ENCODE results near the gene PRSS50. TPM values are rescaled to one million over a fixed set of nuclear protein-coding genes. Genes with fewer than 3 reads are reported as not detected.

PRSS50 gene
- total RNA-seq, 1 donor from 2014 or later: not detected

DNA sequence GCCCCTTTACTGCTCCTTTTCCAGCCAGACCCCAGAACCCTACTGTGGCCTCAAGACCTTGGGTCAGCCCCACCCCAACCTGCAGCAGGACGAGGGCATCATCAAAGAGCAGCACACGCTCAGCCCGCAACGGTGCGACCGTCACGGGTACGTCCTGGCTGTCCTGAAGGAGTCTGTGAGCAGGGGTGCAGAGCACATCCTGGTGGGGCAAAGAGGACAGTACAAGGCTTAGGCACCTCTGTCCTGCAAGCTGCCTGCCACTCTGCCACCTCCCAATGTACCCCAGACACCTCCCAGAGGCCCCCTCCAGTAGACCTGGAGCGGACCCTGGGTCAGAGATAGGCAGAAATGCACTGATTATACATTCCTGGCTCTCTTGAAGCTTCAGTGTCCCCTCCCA is 32.2 kb downstream of the PRSS50 start:
- Histone ChIP-seq H3K4me3 (no peak overlapping the region), H3K4me1 (peaks cover 6% of the 10 kb centered on the region), H3K36me3 (peaks cover 0 to 5% of the 10 kb centered on the region in 2 donors), H3K27me3 (no peaks in the 10 kb centered on the region), H3K27ac (no peak overlapping the region), H3K9me3 (no peaks in the 10 kb centered on the region)
- intact Hi-C loops (cut with DNase I): no loop called here
- TF ChIP-seq, protein P1, sequence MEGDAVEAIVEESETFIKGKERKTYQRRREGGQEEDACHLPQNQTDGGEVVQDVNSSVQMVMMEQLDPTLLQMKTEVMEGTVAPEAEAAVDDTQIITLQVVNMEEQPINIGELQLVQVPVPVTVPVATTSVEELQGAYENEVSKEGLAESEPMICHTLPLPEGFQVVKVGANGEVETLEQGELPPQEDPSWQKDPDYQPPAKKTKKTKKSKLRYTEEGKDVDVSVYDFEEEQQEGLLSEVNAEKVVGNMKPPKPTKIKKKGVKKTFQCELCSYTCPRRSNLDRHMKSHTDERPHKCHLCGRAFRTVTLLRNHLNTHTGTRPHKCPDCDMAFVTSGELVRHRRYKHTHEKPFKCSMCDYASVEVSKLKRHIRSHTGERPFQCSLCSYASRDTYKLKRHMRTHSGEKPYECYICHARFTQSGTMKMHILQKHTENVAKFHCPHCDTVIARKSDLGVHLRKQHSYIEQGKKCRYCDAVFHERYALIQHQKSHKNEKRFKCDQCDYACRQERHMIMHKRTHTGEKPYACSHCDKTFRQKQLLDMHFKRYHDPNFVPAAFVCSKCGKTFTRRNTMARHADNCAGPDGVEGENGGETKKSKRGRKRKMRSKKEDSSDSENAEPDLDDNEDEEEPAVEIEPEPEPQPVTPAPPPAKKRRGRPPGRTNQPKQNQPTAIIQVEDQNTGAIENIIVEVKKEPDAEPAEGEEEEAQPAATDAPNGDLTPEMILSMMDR (IDR thresholded peaks at IDR 0.05): no peak
- TF ChIP-seq POLR2A (IDR thresholded peaks at IDR 0.05) (no peak), POLR2AphosphoS5 (IDR thresholded peaks at IDR 0.05; ENCODE audit: insufficient read depth in 1 of 2, low read depth in 1 of 2) (no peak)
- DNase-seq (ENCODE audit: extremely low spot score in 2 of 2): no peak

DNA sequence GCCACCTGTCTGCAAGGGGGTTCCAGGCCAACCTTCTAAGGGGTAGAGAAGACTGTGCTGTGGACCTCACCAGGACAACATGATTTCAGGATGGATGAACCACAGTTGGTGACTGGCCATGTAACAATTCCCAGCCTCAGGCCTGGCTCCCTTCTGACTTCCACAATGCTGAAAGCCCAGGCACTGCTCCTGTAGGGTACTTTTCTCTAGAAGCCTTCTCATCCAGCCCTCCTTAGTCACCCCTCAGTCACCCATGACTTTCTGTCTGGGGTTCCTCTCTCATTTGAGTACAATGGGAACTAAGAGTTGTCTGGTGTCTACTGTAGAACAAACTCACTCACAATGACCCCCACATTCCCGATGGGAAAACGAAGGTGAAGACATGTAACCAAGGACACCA is 32.8 kb downstream of the PRSS50 start:
- no peak overlapping the region for H3K4me3 ChIP-seq
- intact Hi-C loops (cut with DNase I): no loop called here
- H3K9me3 ChIP-seq: no peaks in the 10 kb centered on the region
- no peaks in the 10 kb centered on the region for H3K27me3 ChIP-seq
- peaks cover 0 to 5% of the 10 kb centered on the region in 2 donors for H3K36me3 ChIP-seq
- no peak for DNase-seq (ENCODE audit: extremely low spot score in 2 of 2)
- H3K4me1 ChIP-seq: peaks cover under 1% of the 10 kb centered on the region
- TF ChIP-seq, protein P1 (IDR thresholded peaks at IDR 0.05): no peak
- TF ChIP-seq POLR2A (IDR thresholded peaks at IDR 0.05) (no peak), POLR2AphosphoS5 (IDR thresholded peaks at IDR 0.05; ENCODE audit: insufficient read depth in 1 of 2, low read depth in 1 of 2) (no peak)
- no peak overlapping the region for H3K27ac ChIP-seq

- H3K36me3 ChIP-seq: peaks cover 0 to 5% of the 10 kb centered on the region in 2 donors
- TF ChIP-seq POLR2A (IDR thresholded peaks at IDR 0.05) (no peak), POLR2AphosphoS5 (IDR thresholded peaks at IDR 0.05; ENCODE audit: insufficient read depth in 1 of 2, low read depth in 1 of 2) (no peak)
- TF ChIP-seq, protein P1 (IDR thresholded peaks at IDR 0.05): no peak
- DNase-seq (ENCODE audit: extremely low spot score in 2 of 2): no peak
These were observed 34.7 kb downstream of the PRSS50 start for GRCh38 chr3:46682974-46683373.

GRCh38 chr3:46681856-46682540 is 35.7 kb downstream of the PRSS50 start:
- no peaks in the 10 kb centered on the region for H3K4me1 ChIP-seq
- H3K4me3 ChIP-seq: no peak overlapping the region
- DNase-seq (ENCODE audit: extremely low spot score in 2 of 2): no peak
- no peaks in the 10 kb centered on the region for H3K9me3 ChIP-seq
- peaks cover 0 to 5% of the 10 kb centered on the region in 2 donors for H3K36me3 ChIP-seq
- no peak overlapping the region for H3K27ac ChIP-seq
- intact Hi-C loops (cut with DNase I): no loop called here
- H3K27me3 ChIP-seq: no peaks in the 10 kb centered on the region
- TF ChIP-seq, protein P1 (IDR thresholded peaks at IDR 0.05): no peak

More at GRCh38 chr3:46682974-46683373, 34.7 kb downstream of the PRSS50 start:
- H3K4me3 ChIP-seq: no peak overlapping the region
- no peaks in the 10 kb centered on the region for H3K27me3 ChIP-seq
- H3K9me3 ChIP-seq: no peaks in the 10 kb centered on the region
- no peaks in the 10 kb centered on the region for H3K4me1 ChIP-seq
- H3K27ac ChIP-seq: no peak overlapping the region
- intact Hi-C loops (cut with DNase I): no loop called here

GRCh38 chr3:46681387-46681786 is 36.3 kb downstream of the PRSS50 start:
- Histone ChIP-seq H3K27ac (no peak overlapping the region), H3K4me3 (no peak overlapping the region), H3K36me3 (peaks cover 0 to 5% of the 10 kb centered on the region in 2 donors), H3K27me3 (no peaks in the 10 kb centered on the region), H3K9me3 (no peaks in the 10 kb centered on the region), H3K4me1 (no peaks in the 10 kb centered on the region)
- DNase-seq (ENCODE audit: extremely low spot score in 2 of 2): no peak
- intact Hi-C loops (cut with DNase I): no loop called here
- no peak for TF ChIP-seq POLR2AphosphoS5 (IDR thresholded peaks at IDR 0.05; ENCODE audit: insufficient read depth in 1 of 2, low read depth in 1 of 2)
- TF ChIP-seq, protein P1 (IDR thresholded peaks at IDR 0.05): no peak
- TF ChIP-seq POLR2A (IDR thresholded peaks at IDR 0.05): no peak

Data from vagina (tissue), 2 donors.